Activated CD4-positive, CD25-positive, alpha-beta regulatory T cell treated with anti-CD3 and anti-CD28 coated beads, Interleukin-2, amount 50 U/mL, for 72 hours (primary cell): Measurements from ENCODE around the gene PCSK2.

Experiments
- DNase-seq: peaks from one replicate; pipeline ENCODE4 v3.0.0; 2021

Gene PCSK2

GRCh38 chr20:17452441-17452840 is 225.6 kb downstream of the PCSK2 start:
- DNase-seq = no peak

GRCh38 chr20:17453592-17453991 is 226.8 kb downstream of the PCSK2 start:
- no peak for DNase-seq

DNA sequence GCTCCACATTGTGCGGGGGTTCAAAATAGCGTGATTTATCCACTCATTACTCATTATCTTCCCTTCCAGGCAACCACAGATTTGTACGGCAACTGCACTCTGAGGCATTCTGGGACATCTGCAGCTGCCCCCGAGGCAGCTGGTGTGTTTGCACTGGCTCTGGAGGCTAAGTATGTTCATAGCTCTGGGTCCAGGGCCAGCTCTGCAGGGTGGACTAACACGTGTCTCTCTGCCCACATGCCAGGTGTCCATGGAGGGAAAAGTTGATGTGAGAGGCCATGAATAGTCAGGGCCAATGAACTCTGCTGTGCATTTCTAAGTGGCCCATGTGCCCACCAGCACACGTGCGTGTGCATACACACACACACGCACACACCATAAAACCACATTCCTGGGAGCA is 229.4 kb downstream of the PCSK2 start:
- DNase-seq = no peak

DNA sequence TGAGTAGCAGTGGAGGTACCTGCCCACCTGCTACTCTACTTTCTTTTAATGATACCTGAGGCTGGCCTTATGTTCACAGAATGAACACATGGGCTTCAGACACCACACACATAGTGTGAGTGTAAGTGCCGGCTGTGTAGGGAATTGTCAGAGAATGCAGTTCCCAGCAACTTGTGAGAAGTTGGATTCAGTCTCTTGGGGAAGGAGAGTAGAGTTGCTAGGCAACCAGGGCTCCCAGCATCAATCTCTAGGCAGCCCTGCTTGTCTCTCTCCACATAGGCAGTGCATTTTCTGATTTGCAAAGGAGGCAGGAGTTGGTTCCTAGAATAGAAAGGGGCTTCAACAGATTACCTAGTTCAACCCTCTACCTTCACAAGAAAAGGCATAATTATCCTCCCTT is 230.2 kb downstream of the PCSK2 start:
- no peak for DNase-seq

- no peak for DNase-seq
These were observed 230.8 kb downstream of the PCSK2 start for GRCh38 chr20:17457588-17458190.

DNA sequence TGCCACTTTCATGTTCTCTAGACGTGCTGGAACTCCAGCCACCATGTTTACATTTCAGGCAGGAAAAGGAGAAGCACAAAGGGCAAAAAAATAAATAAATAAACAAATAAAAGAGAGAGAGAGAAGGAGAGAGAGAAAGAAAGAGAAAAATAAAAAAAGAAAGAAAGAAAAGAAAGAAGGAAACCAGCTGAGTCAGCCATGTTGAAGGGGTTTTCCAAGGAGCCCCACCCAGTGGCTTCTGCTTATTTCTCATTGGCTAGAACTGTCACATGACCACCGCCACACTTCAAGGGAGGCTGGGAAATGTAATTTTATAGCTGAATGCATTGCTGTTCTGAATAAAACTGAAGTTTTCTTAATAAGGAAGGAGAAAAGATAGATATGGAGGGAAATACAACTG is 233.3 kb downstream of the PCSK2 start:
- DNase-seq = no peak

DNA sequence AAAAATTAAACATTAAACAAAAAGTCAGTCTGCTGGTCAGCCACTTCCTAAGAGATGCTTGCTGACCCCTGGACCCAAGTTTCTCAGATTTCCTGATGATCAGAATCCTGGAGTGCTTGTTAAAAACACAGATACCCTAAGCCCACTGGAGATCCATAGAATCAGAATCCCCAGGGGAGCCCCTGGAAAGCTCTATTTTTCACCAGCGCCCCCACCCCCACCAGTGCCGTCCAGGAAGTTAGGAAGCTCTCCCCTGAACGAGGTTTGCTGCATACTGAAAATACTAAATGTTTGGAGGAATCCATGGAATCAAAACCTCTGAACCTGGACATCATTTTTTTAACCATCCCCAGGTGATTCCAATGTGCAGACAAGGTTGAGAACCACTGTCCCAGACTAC is 235.1 kb downstream of the PCSK2 start:
- no peak for DNase-seq

- DNase-seq = no peak
These were observed 236.9 kb downstream of the PCSK2 start for GRCh38 chr20:17463711-17464110.

- DNase-seq = no peak
These were observed 238.4 kb downstream of the PCSK2 start for GRCh38 chr20:17465236-17465635.

DNA sequence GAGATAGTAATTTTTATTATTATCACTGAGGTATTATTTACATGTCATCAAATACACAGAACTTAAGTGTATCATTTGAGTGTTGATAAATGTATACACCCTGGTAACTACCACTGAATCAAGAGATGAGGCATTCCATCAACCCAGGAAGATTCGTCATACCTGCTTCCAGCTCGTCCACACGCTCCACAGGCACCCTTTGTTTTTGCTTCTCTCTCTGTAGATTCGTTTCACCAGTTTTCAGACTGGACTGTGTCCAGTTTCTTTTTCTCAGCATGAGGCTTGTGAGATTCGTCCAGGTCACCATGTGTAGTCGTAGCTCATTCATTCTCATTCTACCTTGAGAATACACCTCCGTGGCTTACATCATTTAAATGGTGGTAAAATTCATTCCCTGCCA is 239.8 kb downstream of the PCSK2 start:
- DNase-seq = no peak

DNA sequence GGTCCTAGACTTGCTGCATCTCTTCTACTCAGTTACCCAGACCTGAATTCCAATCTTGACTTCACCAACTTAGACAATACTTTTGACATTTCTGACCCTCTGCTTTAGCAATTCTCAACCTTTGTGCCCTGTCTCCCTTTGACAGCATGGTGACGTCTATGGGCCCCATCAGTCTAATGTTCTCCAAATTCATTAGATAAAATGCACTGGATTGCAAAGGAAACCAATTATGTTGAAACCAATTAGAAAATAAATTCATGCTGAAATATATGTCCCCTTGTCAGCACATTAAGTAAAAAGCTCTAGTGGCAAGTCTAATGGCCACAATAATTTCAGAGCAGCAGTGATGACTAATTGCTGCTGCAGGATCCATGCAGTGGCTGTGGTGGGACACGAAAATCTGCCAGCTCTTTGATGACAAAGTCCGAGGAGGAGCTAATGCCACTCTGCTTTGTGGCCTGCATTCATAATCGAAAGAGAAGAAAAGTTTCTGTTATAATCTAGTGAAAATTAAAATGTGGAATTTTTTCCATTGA is 240.3 kb downstream of the PCSK2 start:
- DNase-seq = no peak

- DNase-seq = no peak
These were observed 241.4 kb downstream of the PCSK2 start for GRCh38 chr20:17468073-17468840.

- no peak for DNase-seq
These were observed 242.6 kb downstream of the PCSK2 start for GRCh38 chr20:17469246-17470030.

DNA sequence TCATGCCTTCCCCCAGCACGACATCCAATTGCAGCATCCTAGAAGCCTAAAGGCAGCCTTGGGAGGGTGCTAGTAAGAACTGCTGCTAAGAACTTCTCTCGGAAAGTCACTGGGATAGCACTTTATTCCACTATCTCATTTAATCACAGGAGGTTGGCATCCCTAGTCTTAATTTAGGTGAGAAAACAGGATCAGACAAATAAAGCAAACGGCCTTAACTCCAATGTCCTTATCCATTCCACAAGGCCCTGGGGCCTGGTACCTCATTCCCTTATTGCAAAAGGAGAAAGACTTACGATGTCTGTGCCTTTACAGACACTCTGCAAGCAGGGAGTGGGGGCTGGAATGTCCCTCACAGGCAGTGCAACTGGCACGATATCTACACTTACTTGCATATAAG is 243.7 kb downstream of the PCSK2 start:
- no peak for DNase-seq

GRCh38 chr20:17470973-17471372 is 244.1 kb downstream of the PCSK2 start:
- DNase-seq = no peak

GRCh38 chr20:17471606-17472187 is 244.9 kb downstream of the PCSK2 start:
- no peak for DNase-seq

- no peak for DNase-seq
These were observed 246.8 kb downstream of the PCSK2 start for GRCh38 chr20:17473659-17474058.

DNA sequence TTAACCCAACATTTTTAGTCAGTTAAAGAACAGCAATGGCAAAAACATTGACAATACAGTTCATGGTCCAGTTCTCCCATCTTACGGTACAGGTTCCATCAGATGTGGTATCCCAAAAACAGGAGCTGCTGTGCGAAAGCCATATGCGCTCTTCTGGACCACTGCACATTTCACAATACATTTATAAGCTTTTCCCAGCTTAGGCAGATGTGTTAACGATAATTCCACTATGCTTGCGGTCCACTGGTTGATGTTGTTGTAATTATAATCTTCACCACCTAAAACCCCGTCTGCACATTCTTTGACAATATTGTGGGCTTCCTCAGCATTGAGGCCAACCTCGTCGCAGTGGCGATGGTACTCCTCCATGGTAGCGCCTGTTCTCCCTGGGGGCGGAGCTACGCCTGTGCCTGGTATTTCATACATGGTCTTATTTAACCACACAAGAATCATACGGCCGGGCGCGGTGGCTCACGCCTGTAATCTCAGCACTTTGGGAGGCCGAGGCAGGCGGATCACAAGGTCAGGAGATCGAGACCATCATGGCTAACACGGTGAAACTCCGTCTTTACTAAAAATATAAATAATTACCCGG is 252.3 kb downstream of the PCSK2 start:
- DNase-seq = no peak

DNA sequence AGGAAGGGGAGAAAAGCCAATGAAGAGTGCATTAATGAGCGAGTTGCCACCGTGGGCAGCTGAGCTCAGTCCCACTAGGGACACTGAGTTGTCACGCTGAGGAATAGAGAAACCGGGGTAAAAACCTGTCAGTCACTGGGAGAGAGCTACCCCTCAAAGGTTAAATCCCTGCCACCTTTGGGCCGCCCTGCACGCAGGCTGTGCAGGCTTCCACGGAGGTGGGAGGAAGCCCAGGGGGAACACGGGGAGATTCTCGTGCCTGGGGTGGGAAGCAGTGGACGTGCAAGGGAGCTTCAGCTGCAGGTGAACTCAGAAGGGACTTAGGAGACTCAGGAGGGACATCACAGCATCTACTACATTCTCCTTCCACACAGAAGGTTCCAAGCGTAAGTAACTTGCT is 253.9 kb downstream of the PCSK2 start:
- DNase-seq = no peak

GRCh38 chr20:17481661-17482060 is 254.8 kb downstream of the PCSK2 start:
- DNase-seq = no peak

GRCh38 chr20:17482536-17482935 is 255.7 kb downstream of the PCSK2 start:
- no peak for DNase-seq

GRCh38 chr20:17485017-17485416 is 258.2 kb downstream of the PCSK2 start:
- DNase-seq = no peak
